HG02798 (cell line): Measurements from ENCODE around the gene TMLHE.
"Not testable (repeated sequence)": the region's sequence is repeated elsewhere in the genome, so short reads cannot be mapped to it uniquely, and the experiment has no call there.

Experiments used
- ATAC-seq: cut with Tn5 transposase; IDR thresholded peaks from one replicate; pipeline ENCODE4 v1.9.1; 2021; ENCODE audit warnings: mild to moderate bottlenecking; ENCODE audit not compliant: unreplicated experiment, poor library complexity

Gene TMLHE, protein sequence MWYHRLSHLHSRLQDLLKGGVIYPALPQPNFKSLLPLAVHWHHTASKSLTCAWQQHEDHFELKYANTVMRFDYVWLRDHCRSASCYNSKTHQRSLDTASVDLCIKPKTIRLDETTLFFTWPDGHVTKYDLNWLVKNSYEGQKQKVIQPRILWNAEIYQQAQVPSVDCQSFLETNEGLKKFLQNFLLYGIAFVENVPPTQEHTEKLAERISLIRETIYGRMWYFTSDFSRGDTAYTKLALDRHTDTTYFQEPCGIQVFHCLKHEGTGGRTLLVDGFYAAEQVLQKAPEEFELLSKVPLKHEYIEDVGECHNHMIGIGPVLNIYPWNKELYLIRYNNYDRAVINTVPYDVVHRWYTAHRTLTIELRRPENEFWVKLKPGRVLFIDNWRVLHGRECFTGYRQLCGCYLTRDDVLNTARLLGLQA

DNA sequence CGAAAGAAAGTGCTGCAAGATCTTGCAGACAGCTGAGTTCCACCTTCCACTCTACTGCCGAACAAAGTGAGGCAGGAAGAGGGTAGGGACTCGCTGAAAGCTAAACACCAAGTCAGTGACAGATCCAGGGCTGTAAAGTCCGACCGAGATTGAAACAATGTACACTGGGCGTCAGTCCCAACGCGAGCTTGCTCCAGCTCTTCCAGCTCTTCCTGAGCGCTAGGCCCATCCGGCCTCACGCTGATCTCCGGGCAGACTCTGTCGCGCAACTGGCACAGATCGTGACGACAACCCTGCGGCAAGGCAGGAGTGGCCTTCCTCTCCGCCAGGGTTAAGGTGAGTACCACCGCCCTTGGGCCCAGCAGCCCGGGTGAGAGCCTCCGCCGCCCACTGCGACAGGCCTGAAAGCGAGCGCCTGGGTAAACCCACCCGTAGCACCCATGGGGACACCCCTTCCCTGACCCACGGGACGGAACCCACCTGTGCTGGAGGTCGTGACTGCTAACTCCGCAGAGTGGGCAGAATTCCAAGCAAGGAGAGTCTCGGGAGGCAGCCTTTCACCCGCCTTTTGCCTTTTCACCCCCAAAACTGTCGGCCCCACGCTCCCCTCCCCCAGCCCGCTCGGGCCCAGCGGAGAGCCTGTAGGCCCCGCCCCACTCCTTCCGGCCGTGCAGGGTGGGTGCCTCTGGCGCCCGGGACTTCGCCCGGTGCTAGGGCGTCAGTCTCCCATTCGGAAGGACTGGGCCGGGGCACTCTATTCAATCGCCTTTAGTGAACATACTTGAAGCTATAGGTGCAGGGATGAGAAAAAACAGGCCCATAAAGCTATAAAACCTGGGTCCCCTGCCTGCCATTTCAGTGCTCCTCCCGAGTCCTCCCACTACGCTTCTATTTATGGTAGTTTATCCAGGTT lies at the start of gene TMLHE, which contains the start of gene SPRY3:
Gene TMLHE, minus strand, starts transcription at position 641 of the 913 bp plus-strand sequence. CDS start 67,676 bp downstream, outside the sequence.
Gene SPRY3, plus strand, starts transcription at position 275 of the 913 bp plus-strand sequence.
- peak; percentile 96 for ATAC-seq

- no peak for ATAC-seq
These were observed 49.5 kb upstream of the TMLHE start for GRCh38 chrX:155662282-155662681.

DNA sequence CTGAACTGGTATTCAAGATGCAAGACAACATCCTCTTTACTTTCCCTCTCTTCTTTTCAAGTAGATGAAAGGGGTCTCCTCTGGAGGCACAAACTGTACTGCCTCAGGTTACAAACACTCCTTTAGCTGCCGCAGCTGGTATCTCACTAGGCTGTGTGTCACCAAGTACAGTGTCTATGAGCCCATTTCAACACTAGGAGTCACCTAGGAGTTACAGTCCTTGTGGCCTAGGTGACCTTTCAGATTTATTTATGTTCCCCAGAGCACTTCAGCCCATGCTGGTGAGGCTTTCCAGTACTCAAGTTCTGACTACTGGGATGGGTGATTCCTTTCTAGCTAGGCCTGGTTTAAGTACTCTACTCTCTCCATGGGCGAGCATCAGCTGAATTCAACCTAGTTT lies 32.4 kb upstream of the TMLHE start:
- ATAC-seq, result no peak

GRCh38 chrX:155643240-155643639 lies 30.5 kb upstream of the TMLHE start:
- no peak for ATAC-seq

- ATAC-seq, result not testable (repeated sequence)
These were observed 28.6 kb upstream of the TMLHE start for GRCh38 chrX:155641371-155641770.

DNA sequence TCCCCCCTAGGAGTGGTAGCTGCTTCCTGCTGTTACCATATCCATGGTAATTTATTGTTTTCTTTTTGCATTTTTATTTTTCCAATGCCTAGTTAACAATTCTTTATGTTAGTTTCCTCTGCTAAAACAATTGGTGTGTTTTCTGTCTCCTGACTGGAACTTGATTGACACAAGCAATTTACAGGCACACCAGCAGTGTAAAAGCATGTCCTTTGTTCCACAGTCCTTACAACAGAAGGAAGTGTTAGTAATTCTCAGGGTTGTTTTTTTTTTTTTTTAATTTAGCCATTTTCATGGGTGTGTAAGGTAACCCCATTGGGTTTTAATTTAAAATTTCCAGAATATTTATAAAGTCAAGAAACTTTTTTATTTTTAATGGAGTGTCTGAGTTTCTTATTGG lies 25.0 kb upstream of the TMLHE start:
- ATAC-seq, result no peak

GRCh38 chrX:155635019-155635418 lies 22.3 kb upstream of the TMLHE start:
- not testable (repeated sequence) for ATAC-seq

GRCh38 chrX:155632431-155633100 lies 19.8 kb upstream of the TMLHE start:
- ATAC-seq, result peak; percentile 55

GRCh38 chrX:155620110-155620509 lies 7.4 kb upstream of the TMLHE start:
- not testable (repeated sequence) for ATAC-seq

DNA sequence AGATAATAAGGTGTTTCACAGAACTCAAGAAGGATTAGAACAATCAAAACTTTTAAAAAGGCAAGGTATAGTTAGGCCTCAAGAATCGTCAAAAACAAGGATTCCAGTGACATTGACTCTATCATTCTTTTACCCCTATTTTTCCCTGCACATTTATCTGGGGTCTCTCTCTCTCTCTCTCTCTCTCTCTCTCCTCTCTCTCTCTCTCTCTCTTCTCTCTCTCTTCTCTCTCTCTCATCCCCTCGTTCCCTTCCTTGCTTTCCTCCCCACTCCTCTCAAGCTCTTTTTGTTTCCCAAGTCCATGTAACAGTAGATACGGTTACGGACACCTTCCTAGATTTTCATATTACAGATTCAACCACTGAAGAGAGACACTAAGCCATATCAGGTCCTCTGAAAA lies 3.2 kb upstream of the TMLHE start:
- no peak for ATAC-seq

- no peak for ATAC-seq
These were observed 1.3 kb upstream of the TMLHE start for GRCh38 chrX:155613927-155614559.

DNA sequence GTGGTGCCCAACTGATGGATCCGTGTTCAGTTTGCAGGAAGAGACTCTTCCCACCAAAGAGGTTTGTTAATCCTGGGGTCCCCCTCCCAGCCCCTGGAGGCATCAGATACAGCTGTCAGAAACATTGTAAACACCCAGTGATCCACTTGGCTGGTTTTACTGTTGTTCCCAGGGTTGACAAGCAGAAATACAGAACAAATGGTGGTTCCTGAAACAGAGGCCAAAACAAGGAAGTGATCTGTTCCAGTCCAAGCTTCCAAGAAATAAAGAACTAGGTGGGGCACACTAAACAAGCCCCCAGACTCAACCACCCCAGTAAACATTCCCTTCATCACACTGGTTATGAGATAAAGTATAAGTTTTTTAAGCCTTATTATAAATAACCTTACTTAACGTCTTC lies 1.4 kb downstream of the TMLHE start:
- no peak for ATAC-seq

- no peak for ATAC-seq
These were observed 19.8 kb downstream of the TMLHE start for GRCh38 chrX:155592981-155593380.

- no peak for ATAC-seq
These were observed 20.4 kb downstream of the TMLHE start for GRCh38 chrX:155592331-155592730.

- peak; percentile 72 for ATAC-seq
These were observed 35.1 kb downstream of the TMLHE start for GRCh38 chrX:155577682-155578081.

- ATAC-seq, result no peak
These were observed 49.7 kb downstream of the TMLHE start for GRCh38 chrX:155563099-155563498.

DNA sequence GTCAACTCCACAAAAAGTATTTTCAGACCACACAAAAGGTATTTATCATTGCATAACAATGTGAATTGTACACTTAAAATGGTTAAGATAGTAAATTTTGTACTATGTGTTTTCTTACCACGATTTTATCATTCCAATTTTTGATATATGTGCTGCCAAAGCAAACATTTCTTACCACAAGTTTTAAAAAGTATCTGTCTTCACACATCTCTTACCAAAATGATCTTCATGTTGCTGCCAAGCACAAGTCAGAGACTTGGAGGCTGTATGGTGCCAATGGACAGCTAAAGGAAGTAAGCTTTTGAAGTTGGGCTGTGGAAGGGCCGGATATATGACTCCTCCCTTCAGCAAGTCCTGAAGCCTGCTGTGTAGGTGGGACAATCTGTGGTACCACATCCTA lies 67.9 kb downstream of the TMLHE start:
- no peak for ATAC-seq

DNA sequence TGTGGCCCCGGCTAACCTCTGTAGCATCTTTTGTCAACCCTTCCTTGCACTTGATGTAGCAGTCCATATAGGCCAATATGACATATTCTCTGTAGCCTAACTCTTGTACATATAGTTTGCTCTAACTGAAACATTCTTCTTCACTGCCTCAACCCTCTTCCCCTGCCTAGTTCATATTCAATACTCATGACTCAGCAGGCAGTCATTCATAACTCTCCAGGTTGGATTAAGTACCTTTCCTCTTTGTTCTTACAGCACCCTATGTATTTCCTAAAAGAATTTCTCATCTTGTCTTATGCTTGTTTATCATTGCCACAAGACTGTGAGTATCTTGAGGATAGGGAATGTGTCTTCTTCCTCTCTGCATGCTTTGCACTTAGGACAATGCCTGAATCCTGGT lies 76.9 kb downstream of the TMLHE start:
- ATAC-seq, result no peak

DNA sequence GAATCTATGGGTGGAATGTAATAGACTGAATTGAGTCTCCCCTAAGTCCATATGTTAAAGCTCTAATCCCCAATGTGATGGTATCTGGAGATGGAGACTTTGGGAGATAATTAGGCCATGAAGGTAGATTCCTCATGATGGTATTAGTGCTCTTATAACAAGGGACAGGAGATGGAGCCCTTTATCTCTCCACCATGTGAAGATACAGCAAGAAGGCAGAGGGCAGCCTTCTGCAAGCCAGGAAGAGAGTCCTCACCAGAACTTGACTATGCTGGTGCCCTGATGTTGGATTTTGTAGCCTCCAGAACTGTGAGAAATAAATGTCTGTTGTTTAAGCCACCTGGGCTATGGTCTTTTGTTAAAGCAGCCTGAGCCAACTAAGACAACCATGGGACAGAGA lies 78.0 kb downstream of the TMLHE start:
- no peak for ATAC-seq

GRCh38 chrX:155527023-155527422 lies 85.7 kb downstream of the TMLHE start:
- ATAC-seq, result not testable (repeated sequence)
